HepG2 (cell line): ENCODE results near the gene EXOSC7. TPM values are rescaled to one million over a fixed set of nuclear protein-coding genes. Genes with fewer than 3 reads are reported as not detected.

Experiments used
- ATAC-seq: fragments of 200-7000 bp; cut with Tn5 transposase; 3 replicates; pipeline ENCODE4 v1.9.1; 2020; ENCODE audit warnings: mild to moderate bottlenecking, moderate library complexity
- BruUV-seq: library from RNA; stranded (reverse); fragments of 400-500 nt; replicated peaks from 2 replicates; lab custom pipeline; 2021; lab: Mats Ljungman, UMichigan
- CTCF ChIA-PET: fragments of 300-600 bp; formaldehyde crosslinking; extraction: SDS; loops from one replicate; lab custom pipeline; 2021; ENCODE audit warnings: low total read pairs, inconsistent platforms, low intra/inter-chr PET ratio; lab: Yijun Ruan, JAX
- POLR2A ChIA-PET: fragments of 350-600 bp; sonication (Branson Sonifier 250); formaldehyde crosslinking; loops from one replicate; lab custom pipeline; 2020; ENCODE audit warnings: antibody characterized with exemption, inconsistent platforms; lab: Yijun Ruan, JAX
- DNase-seq: peaks from one replicate; pipeline ENCODE4 v3.0.0-alpha.2; 2015; ENCODE audit warnings: low spot score
- FAIRE-seq: peaks from 3 replicates; lab custom pipeline; 2011; peaks lifted over from hg19 to GRCh38; lab: Jason Lieb, UNC
- H2AFZ ChIP-seq: one replicate; pipeline ENCODE4 v1.6.1; 2011; ENCODE audit warnings: low read length, inconsistent platforms
- H3K27ac ChIP-seq: fragments of 300-600 bp; 3 replicates; pipeline ENCODE4 v1.8.0; 2011; ENCODE audit warnings: mixed run types, mild to moderate bottlenecking, mixed read lengths, low read length, inconsistent platforms; ENCODE audit not compliant: insufficient read depth; ENCODE audit errors: extremely low read length
- H3K27me3 ChIP-seq, 2 experiments: fragments of 200-600 bp in 1 of 2; 2 replicates in 1 of 2; 3 replicates in 1 of 2; pipeline versions ENCODE4 v1.6.0 to v1.8.0; 2011; ENCODE audit warnings: low read length in 2 of 2, mild to moderate bottlenecking in 2 of 2, moderate library complexity in 2 of 2, inconsistent platforms in 1 of 2; ENCODE audit not compliant: insufficient read depth in 2 of 2, control insufficient read depth in 1 of 2
- H3K36me3 ChIP-seq, 2 experiments: fragments of 200-600 bp in 1 of 2; replicated peaks in 1 of 2; 2 replicates in 1 of 2; 3 replicates in 1 of 2; pipeline versions ENCODE4 v1.5.1 to v1.8.0; 2011; ENCODE audit warnings: low read length in 2 of 2, inconsistent platforms in 1 of 2; ENCODE audit not compliant: insufficient read depth in 2 of 2, control insufficient read depth in 1 of 2
- H3K4me1 ChIP-seq: 2 replicates; pipeline ENCODE4 v1.5.1; 2012; ENCODE audit warnings: low read length, inconsistent platforms; ENCODE audit not compliant: insufficient read depth
- H3K4me2 ChIP-seq: 2 replicates; pipeline ENCODE4 v1.6.0; 2011; ENCODE audit warnings: low read depth, low read length, inconsistent platforms
- H3K4me3 ChIP-seq, 3 experiments: fragments of 200-600 bp in 1 of 3; sonication (generic), shearing (Covaris generic) in 1 of 3; replicated peaks in 1 of 3; 2 replicates each; pipeline ENCODE4 v1.5.1; 2011 to 2016; ENCODE audit warnings: low read length in 3 of 3, inconsistent platforms in 2 of 3, low read depth in 2 of 3, mild to moderate bottlenecking in 2 of 3, control low read depth in 1 of 3, mixed read lengths in 1 of 3; ENCODE audit not compliant: insufficient read depth in 1 of 3
- H3K79me2 ChIP-seq: one replicate; pipeline ENCODE4 v1.6.1; 2011; ENCODE audit warnings: low read length, inconsistent platforms; ENCODE audit not compliant: insufficient read depth
- H3K9ac ChIP-seq: 2 replicates; pipeline ENCODE4 v1.6.0; 2011; ENCODE audit warnings: mild to moderate bottlenecking, low read depth, low read length, inconsistent platforms; ENCODE audit not compliant: insufficient read depth
- H3K9me3 ChIP-seq: 2 replicates; pipeline ENCODE4 v1.5.1; 2012; ENCODE audit warnings: mild to moderate bottlenecking, low read length
- H4K20me1 ChIP-seq: 2 replicates; pipeline ENCODE4 v1.6.0; 2011; ENCODE audit warnings: inconsistent platforms, mild to moderate bottlenecking, low read length, moderate library complexity; ENCODE audit not compliant: insufficient read depth
- CEBPG ChIP-seq: IDR thresholded peaks from 2 replicates; pipeline ENCODE4 v1.6.1; 2016
- HNF1A ChIP-seq, 2 experiments: sonication (generic) in 1 of 2; formaldehyde crosslinking in 1 of 2; IDR thresholded peaks; 2 replicates each; pipeline versions ENCODE4 v1.4.0 to v1.6.1; 2016 to 2020; ENCODE audit warnings: borderline replicate concordance in 1 of 2, low read depth in 1 of 2, mild to moderate bottlenecking in 1 of 2, missing genetic modification reagents in 1 of 2
- NFYB ChIP-seq: sonication (generic); formaldehyde crosslinking; IDR thresholded peaks from 2 replicates; pipeline ENCODE4 v1.4.0; 2020; ENCODE audit warnings: missing genetic modification reagents
- ZNF557 ChIP-seq: sonication (generic); formaldehyde crosslinking; IDR thresholded peaks from 2 replicates; pipeline ENCODE4 v1.4.0; 2020; ENCODE audit warnings: missing genetic modification reagents
- ZNF607 ChIP-seq: sonication (generic); formaldehyde crosslinking; IDR thresholded peaks from 2 replicates; pipeline ENCODE4 v1.5.1; 2020; ENCODE audit warnings: missing genetic modification reagents, mild to moderate bottlenecking, borderline replicate concordance
- WGBS: methylation state at CpG from one replicate; pipeline ENCODE4 v1.1.6; 2017; ENCODE audit warnings: low lambda C conversion rate; 5-methylcytosine and 5-hydroxymethylcytosine counted together
- in situ Hi-C: cut with HindIII; loops from 2 replicates; pipeline ENCODE4 v1.10.0; 2017; ENCODE audit warnings: low pct_unique_long_range_greater_than_20kb; ENCODE audit not compliant: extremely low pct_ligation_motif_present
- intact Hi-C: fragments of 100-400 bp; cut with micrococcal nuclease; formaldehyde crosslinking; loops from one replicate; pipeline ENCODE4 v1.10.0; 2022; ENCODE audit not compliant: unreplicated experiment
- polyA plus RNA-seq, 8 experiments: library from polyadenylated mRNA; depleted of rRNA in 3 of 8; stranded (reverse) in 7 of 8; unstranded in 1 of 8; fragments of >200 nt; fragmentation: Illumina TruSeq in 4 of 8; extraction: Trizol in 4 of 8; gene quantifications; 2 replicates each; pipeline versions ENCODE4 v1.2.1 to v1.2.3, GENCODE V29; 2011 to 2016; ENCODE audit warnings: low read depth in 4 of 8, missing spikeins in 1 of 8, mixed read lengths in 1 of 8; ENCODE audit not compliant: insufficient read depth in 1 of 8
- total RNA-seq, 5 experiments: library from RNA; depleted of rRNA; stranded (reverse); fragments of >200 nt; fragmentation: Illumina TruSeq; extraction: Trizol; gene quantifications; 2 replicates each; pipeline ENCODE4 v1.2.3, GENCODE V29; 2016; ENCODE audit warnings: low read depth in 1 of 5

EXOSC7 gene
- total and polyA plus RNA-seq, 2 of the 13 experiments (the other 11 are each of a cell fraction or from before 2014, with no cell fraction given): 68.3 to 74.7 TPM

- H3K9ac ChIP-seq: no peak overlapping the region
- intact Hi-C loops: no loop called here
Measured at GRCh38 chr3:44996556-44996969, 20.5 kb downstream of the EXOSC7 start.

More at GRCh38 chr3:44996556-44996969, 20.5 kb downstream of the EXOSC7 start:
- CTCF ChIA-PET: no interaction called here
- Histone ChIP-seq H3K4me1 (peaks cover 38% of the 10 kb centered on the region), H2AFZ (no peak overlapping the region), H3K79me2 (peaks cover 7% of the 10 kb centered on the region), H3K4me2 (no peak overlapping the region), H3K9me3 (no peaks in the 10 kb centered on the region), H4K20me1 (no peaks in the 10 kb centered on the region; the same call in 1 of the 2 replicates), H3K27me3 (no peaks in the 10 kb centered on the region), H3K36me3 (peaks cover 22 to 86% of the 10 kb centered on the region in 2 experiments), H3K4me3 (no peak overlapping the region), H3K27ac (no peak overlapping the region)
- POLR2A ChIA-PET: interaction anchor here (1.5 kb wide), 1 partner anchor 20 kb away, joined by 9 read pairs; the partner anchor contains the start of genes EXOSC7 and ZDHHC3
- in situ Hi-C loops: no loop called here
- TF ChIP-seq HNF1A (IDR thresholded peaks at IDR 0.05; ENCODE audit: low read depth) (peak; percentile 48), HNF1A (CRISPR knock-in tag; IDR thresholded peaks at IDR 0.05; ENCODE audit: borderline replicate concordance) (no peak; the same call in 1 of the 2 replicates), ZNF557 (CRISPR knock-in tag) (no peak), NFYB (no peak), ZNF607 (CRISPR knock-in tag) (no peak), CEBPG (CRISPR knock-in tag) (peak; percentile 26; the same call in 1 of the 2 replicates)
- no peak for FAIRE-seq
- ATAC-seq: peak; percentile 70
- peak; percentile 57 for DNase-seq
- WGBS: 79% methylated on average over 3 of the region's 3 CpGs
- BruUV-seq: no TSS peak
